Measurements from ENCODE around the gene CLCA1. TPM values are rescaled to one million over a fixed set of nuclear protein-coding genes. Genes with fewer than 3 reads are reported as not detected.

Gene CLCA1
- total RNA-seq, 1 experiment from 2014 or later: 0.12 TPM

GRCh38 chr1:86527306-86527705, 58.6 kb downstream of the CLCA1 start:
- no peaks in the 10 kb centered on the region for H3K4me1 ChIP-seq (ENCODE audit: control insufficient read depth in 1 of 2, insufficient read depth in 2 of 2, low read length in 2 of 2)
- no peaks in the 10 kb centered on the region for H3K27me3 ChIP-seq (ENCODE audit: insufficient read depth, low read length)
- no peaks in the 10 kb centered on the region for H3K36me3 ChIP-seq (ENCODE audit: control insufficient read depth in 1 of 2, insufficient read depth in 2 of 2, low read length in 2 of 2)
- no peak overlapping the region for H3K9ac ChIP-seq (ENCODE audit: low read length)
- H3K9me2 ChIP-seq (ENCODE audit: insufficient read depth): no peaks in the 10 kb centered on the region
- no peak for TF ChIP-seq SIN3A (IDR thresholded peaks at IDR 0.05; ENCODE audit: low read depth)
- TF ChIP-seq EZH2 (IDR thresholded peaks at IDR 0.05): no peak
- no peak for TF ChIP-seq EZH2phosphoT487 (IDR thresholded peaks at IDR 0.05; ENCODE audit: borderline replicate concordance)
- TF ChIP-seq FOSL1 (IDR thresholded peaks at IDR 0.05; ENCODE audit: low read depth): no peak
- no peak for TF ChIP-seq POLR2AphosphoS5 (IDR thresholded peaks at IDR 0.05; ENCODE audit: low read depth, low read length)
- no peak for TF ChIP-seq ELF1 (IDR thresholded peaks at IDR 0.05; ENCODE audit: borderline replicate concordance, low read depth)
- no peak for TF ChIP-seq ZNF274 (IDR thresholded peaks at IDR 0.05; ENCODE audit: low read depth, low read length)
- TF ChIP-seq RAD21 (IDR thresholded peaks at IDR 0.05; ENCODE audit: low read depth): no peak
- no peak for TF ChIP-seq REST (IDR thresholded peaks at IDR 0.05; ENCODE audit: low read depth)
- no peak overlapping the region for H2AFZ ChIP-seq (ENCODE audit: low read depth, low read length, poor library complexity, severe bottlenecking)
- POLR2A ChIA-PET: no interaction called here
- no peak for ATAC-seq
- H3K9me3 ChIP-seq (ENCODE audit: control insufficient read depth in 1 of 2, insufficient read depth in 1 of 2, low read depth in 1 of 2, low read length in 2 of 2): no peaks in the 10 kb centered on the region
- no peak overlapping the region for H3K27ac ChIP-seq (ENCODE audit: low read depth, low read length)
- no peak for DNase-seq (ENCODE audit: low read depth, low spot score)
- intact Hi-C loops (cut with micrococcal nuclease): no loop called here
- H3K4me2 ChIP-seq (ENCODE audit: low read length): no peak overlapping the region
- RAD21 ChIA-PET (ENCODE audit: low non-redundant PET in 1 of 2, low total read pairs in 2 of 2, uncharacterized antibody in 2 of 2, unreplicated experiment in 2 of 2): no interaction called here
- no peak overlapping the region for H3K4me3 ChIP-seq (replicated peaks in 1 of 2; ENCODE audit: low read depth in 1 of 2, low read length in 2 of 2)
- CTCF ChIA-PET: no interaction called here
- H4K20me1 ChIP-seq (ENCODE audit: insufficient read depth): no peaks in the 10 kb centered on the region
- BruUV-seq (replicated peaks): no TSS peak
- H3K79me2 ChIP-seq (ENCODE audit: insufficient read depth, low read length): no peaks in the 10 kb centered on the region
